ENCODE results near the gene ENHO.

ENHO gene

GRCh38 chr9:34475097-34475496 is 47.7 kb downstream of the ENHO start:
- DNase-seq (ENCODE audit: low read depth in 2 of 2) = no peak
